Measurements from ENCODE around the gene OR8A1.

DNA sequence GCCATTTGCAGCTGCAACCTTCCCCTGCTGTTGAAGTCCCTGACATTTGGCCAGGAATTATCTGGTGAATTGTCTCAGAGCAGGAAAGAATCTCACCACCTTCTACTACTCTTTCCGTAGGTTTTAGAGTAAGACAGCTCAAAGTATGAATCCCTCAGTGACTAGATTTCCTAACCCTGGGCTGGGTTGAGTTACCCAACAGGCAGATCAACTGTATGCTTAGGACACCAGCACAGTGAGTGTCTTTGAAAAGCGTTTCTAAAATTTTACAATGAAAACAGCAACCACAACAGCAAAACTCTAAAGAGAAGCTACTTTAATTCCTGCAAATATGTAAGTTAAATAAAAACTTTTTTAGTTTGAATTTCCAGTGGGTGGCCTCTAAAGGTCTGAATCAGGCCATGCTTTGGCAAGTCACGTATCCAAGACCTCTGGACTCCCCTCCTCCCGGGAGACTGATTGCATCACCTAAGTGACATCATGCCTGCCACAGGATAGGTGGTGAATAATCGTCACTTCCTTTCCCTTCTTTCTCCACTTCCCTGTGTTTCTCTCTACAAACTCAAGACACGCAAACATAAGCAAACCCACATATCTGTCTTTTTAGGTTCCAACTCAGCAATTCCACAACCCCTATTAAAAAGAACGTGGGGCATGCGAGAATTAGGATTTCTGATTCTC, 34.1 kb upstream of the OR8A1 start:
- TF ChIP-seq, protein P1, sequence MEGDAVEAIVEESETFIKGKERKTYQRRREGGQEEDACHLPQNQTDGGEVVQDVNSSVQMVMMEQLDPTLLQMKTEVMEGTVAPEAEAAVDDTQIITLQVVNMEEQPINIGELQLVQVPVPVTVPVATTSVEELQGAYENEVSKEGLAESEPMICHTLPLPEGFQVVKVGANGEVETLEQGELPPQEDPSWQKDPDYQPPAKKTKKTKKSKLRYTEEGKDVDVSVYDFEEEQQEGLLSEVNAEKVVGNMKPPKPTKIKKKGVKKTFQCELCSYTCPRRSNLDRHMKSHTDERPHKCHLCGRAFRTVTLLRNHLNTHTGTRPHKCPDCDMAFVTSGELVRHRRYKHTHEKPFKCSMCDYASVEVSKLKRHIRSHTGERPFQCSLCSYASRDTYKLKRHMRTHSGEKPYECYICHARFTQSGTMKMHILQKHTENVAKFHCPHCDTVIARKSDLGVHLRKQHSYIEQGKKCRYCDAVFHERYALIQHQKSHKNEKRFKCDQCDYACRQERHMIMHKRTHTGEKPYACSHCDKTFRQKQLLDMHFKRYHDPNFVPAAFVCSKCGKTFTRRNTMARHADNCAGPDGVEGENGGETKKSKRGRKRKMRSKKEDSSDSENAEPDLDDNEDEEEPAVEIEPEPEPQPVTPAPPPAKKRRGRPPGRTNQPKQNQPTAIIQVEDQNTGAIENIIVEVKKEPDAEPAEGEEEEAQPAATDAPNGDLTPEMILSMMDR (IDR thresholded peaks at IDR 0.05) = no peak
- TF ChIP-seq POLR2A (IDR thresholded peaks at IDR 0.05) = no peak

Data from sigmoid colon (tissue), 3 donors.